Mesothelial cell of epicardium (in vitro differentiated cells): Measurements from ENCODE around the gene SRSF9. TPM values are rescaled to one million over a fixed set of nuclear protein-coding genes. Genes with fewer than 3 reads are reported as not detected.

Experiments used
- DNase-seq, 2 experiments: peaks; one replicate each; pipeline ENCODE4 v3.0.0; 2021; ENCODE audit warnings: low spot score in 2 of 2; ENCODE audit not compliant: unreplicated experiment in 2 of 2
- H3K27ac Mint-ChIP-seq: 2 replicates; pipeline ENCODE4 v1.8.0; 2021; ENCODE audit warnings: mixed read lengths
- H3K27me3 Mint-ChIP-seq: 2 replicates; pipeline ENCODE4 v1.8.0; 2021; ENCODE audit warnings: low read depth, mixed read lengths
- H3K36me3 Mint-ChIP-seq: 2 replicates; pipeline ENCODE4 v1.8.0; 2021; ENCODE audit warnings: mixed read lengths
- H3K4me1 Mint-ChIP-seq: 2 replicates; pipeline ENCODE4 v1.8.0; 2021; ENCODE audit warnings: mixed read lengths
- H3K4me3 Mint-ChIP-seq: 2 replicates; pipeline ENCODE4 v1.8.0; 2021; ENCODE audit warnings: mild to moderate bottlenecking, moderate library complexity, mixed read lengths
- H3K9me3 Mint-ChIP-seq: 2 replicates; pipeline ENCODE4 v1.8.0; 2021; ENCODE audit warnings: mixed read lengths
- CTCF ChIP-seq: fragments of 200-600 bp; sonication (generic); IDR thresholded peaks from one replicate; pipeline ENCODE4 v1.5.0; 2021; ENCODE audit warnings: antibody characterized with exemption; ENCODE audit not compliant: unreplicated experiment
- total RNA-seq: library from RNA; stranded (reverse); gene quantifications from 3 replicates; pipeline ENCODE4 v1.2.1, GENCODE V29; 2021

Gene SRSF9
- total RNA-seq, 1 donor from 2014 or later, result 197 TPM

- H3K27ac Mint-ChIP-seq, result no peak overlapping the region
These were observed 24.9 kb downstream of the SRSF9 start for GRCh38 chr12:120444676-120445075.

GRCh38 chr12:120439646-120440247, 29.8 kb downstream of the SRSF9 start:
- no peaks in the 10 kb centered on the region for H3K9me3 Mint-ChIP-seq
- DNase-seq, result peak; percentile 44 to 66
- H3K4me1 Mint-ChIP-seq, result peaks cover 20% of the 10 kb centered on the region
- no peak overlapping the region for H3K27ac Mint-ChIP-seq
- peak; percentile 44 for TF ChIP-seq CTCF
- H3K36me3 Mint-ChIP-seq, result peaks cover 2% of the 10 kb centered on the region
- H3K4me3 Mint-ChIP-seq, result peak overlapping the region; percentile 39
- no peaks in the 10 kb centered on the region for H3K27me3 Mint-ChIP-seq

More at GRCh38 chr12:120444676-120445075, 24.9 kb downstream of the SRSF9 start:
- Mint-ChIP-seq H3K4me3 (peak overlapping the region; percentile 95), H3K9me3 (no peaks in the 10 kb centered on the region), H3K36me3 (peaks cover 2% of the 10 kb centered on the region), H3K4me1 (peaks cover 23% of the 10 kb centered on the region), H3K27me3 (no peaks in the 10 kb centered on the region)
- no peak for TF ChIP-seq CTCF
- no peak for DNase-seq

GRCh38 chr12:120438495-120439198, 30.9 kb downstream of the SRSF9 start:
- no peak for DNase-seq
- no peaks in the 10 kb centered on the region for H3K27me3 Mint-ChIP-seq
- TF ChIP-seq CTCF, result no peak
- peaks cover 19% of the 10 kb centered on the region for H3K4me1 Mint-ChIP-seq
- peak overlapping the region; percentile 83 for H3K27ac Mint-ChIP-seq
- no peaks in the 10 kb centered on the region for H3K9me3 Mint-ChIP-seq
- peak overlapping the region; percentile 92 for H3K4me3 Mint-ChIP-seq
- H3K36me3 Mint-ChIP-seq, result peaks cover 2% of the 10 kb centered on the region

GRCh38 chr12:120437735-120438494, 31.6 kb downstream of the SRSF9 start, which contains the start of gene COX6A1:
TSS of gene COX6A1 (plus strand) at chr12:120438113. CDS start at chr12:120438127, 14 bp downstream.
- Mint-ChIP-seq H3K27ac (peak within 1 kb of the TSS; percentile 83), H3K4me1 (peaks cover 19% of the 10 kb centered on the region), H3K4me3 (peak within 1 kb of the TSS; percentile 92), H3K9me3 (no peaks in the 10 kb centered on the region), H3K27me3 (no peaks in the 10 kb centered on the region), H3K36me3 (peaks cover 2% of the 10 kb centered on the region)
- TF ChIP-seq CTCF, result no peak
- peak; percentile 93 to 94 for DNase-seq

- Mint-ChIP-seq H3K36me3 (no peaks in the 10 kb centered on the region), H3K27ac (no peak overlapping the region), H3K4me1 (peaks cover 8% of the 10 kb centered on the region), H3K27me3 (no peaks in the 10 kb centered on the region), H3K9me3 (no peaks in the 10 kb centered on the region), H3K4me3 (no peak overlapping the region)
- no peak for TF ChIP-seq CTCF
- DNase-seq, result no peak
These were observed 36.6 kb downstream of the SRSF9 start for GRCh38 chr12:120432772-120433525.
